Esophagus squamous epithelium (tissue), 4 donors: ENCODE results near the gene SPINT2.

ENCODE experiments used
- CTCF ChIP-seq, 6 experiments: fragments of 450-650 bp in 4 of 6; fragments of 200-600 bp in 2 of 6; sonication (generic) in 2 of 6; IDR thresholded peaks; one replicate each; pipeline ENCODE4 v1.5.1; 2016 to 2019; ENCODE audit warnings: antibody characterized with exemption in 6 of 6, mild to moderate bottlenecking in 4 of 6, moderate library complexity in 4 of 6
- POLR2A ChIP-seq, 4 donors: fragments of 450-650 bp; IDR thresholded peaks; one replicate each; pipeline ENCODE4 v1.6.1; 2017; ENCODE audit warnings: antibody characterized with exemption in 4 of 4, mild to moderate bottlenecking in 4 of 4, moderate library complexity in 3 of 4

GRCh38 chr19:38228005-38228377, 36.4 kb upstream of the SPINT2 start:
- TF ChIP-seq CTCF (IDR thresholded peaks at IDR 0.05): no peak
- TF ChIP-seq POLR2A (IDR thresholded peaks at IDR 0.05): no peak
